CD4-positive, alpha-beta T cell treated with Interleukin-17A for 1 hour (primary cell): Measurements from ENCODE around the gene SUFU.

Source experiments
- DNase-seq: peaks from one replicate; pipeline ENCODE4 v3.0.0-alpha.2; 2020

Gene SUFU

GRCh38 chr10:102598243-102598642 lies 94.5 kb downstream of the SUFU start:
- DNase-seq, result no peak

DNA sequence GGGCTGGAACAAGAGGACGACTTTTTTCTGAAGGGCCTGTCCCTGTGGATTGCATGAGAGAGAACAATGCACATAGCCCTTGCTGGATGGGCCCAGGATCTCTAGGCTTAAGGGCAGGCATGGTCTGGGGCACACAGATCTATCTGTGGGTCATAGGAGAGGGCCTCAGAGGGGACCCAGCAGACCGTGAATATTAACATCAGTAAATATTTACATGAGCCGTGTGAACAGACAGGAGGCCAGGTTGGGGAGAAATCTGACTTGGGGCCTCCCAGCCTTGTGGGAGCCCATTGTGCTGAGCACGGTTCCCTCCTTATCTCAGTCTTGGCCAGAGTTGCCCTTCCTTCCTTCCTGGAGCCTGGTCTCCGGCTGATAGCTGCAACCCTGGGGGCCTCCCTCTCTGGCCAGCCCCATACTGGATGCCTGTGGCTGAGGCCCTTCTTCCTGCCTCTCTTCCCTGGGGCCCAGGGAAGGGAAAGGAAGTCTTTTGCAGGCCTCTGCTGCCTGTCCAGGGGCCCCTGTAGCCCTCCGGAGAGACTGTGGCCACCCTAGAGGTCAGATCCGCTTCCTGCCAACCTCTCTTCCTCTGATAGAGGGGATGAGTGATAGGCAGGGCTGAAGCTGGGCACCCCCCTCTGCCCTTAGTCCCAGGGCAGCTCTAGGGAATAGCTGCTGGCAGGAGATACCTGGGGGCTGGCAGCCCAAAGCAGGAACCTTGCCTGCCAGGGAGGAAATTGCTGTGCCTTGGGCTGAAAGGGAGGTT lies 96.0 kb downstream of the SUFU start:
- no peak for DNase-seq

DNA sequence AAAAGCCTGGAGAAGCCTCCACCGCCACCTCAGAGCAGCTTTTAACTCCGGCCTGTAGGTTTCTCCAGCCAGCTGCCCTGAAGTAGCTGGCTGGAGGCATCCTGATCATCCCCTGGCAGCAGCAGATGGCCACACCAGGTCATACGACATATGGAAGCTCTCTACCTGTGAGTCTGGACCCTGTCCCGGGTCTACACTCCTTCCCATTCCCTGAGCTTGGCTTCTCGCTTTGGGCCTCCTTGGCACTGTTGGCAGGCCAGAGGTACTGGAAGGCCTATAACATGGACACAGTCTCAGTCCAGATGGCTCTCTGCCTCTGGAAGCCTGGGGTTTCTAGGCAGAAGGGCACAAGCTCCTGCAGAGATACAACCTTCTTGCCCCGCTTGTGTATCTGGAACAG lies 97.0 kb downstream of the SUFU start:
- DNase-seq, result no peak

GRCh38 chr10:102601639-102602038 lies 97.9 kb downstream of the SUFU start:
- DNase-seq, result no peak

DNA sequence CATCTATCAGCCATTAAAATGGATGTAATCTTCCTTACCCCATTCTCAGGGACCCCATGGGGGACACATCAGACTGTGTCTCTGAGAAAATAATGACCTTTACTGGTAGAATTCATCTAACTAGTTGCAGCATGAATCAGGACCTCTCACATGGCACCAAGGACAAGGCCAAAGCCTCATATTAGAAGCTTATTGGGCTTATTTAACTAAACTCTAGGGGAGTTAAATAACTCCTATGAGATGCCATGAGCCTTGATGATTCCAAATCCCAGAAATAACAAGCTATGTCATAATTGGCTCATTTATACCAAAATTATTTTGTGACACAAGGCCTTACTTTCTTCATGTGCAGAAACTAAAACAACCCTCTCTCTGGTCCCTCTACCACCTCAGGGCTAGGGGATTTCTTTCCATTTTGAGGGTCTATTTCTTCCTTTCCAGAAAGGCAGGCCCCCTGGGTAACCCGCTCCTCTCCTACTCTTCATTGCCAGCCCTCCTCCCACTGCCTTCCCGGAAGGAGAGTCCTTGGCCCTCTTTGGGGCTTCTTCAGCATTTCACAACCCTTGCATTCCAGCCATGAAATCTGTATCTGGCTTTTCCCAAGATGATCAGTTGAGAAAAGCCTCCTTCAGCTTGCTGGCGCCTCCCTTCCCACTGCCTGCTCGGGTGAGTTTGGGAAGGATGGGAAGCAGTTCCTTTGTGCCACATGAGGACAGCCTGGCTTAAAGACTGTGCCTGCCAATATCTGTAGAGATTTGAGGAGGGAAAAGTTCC lies 98.7 kb downstream of the SUFU start:
- no peak for DNase-seq

- DNase-seq, result no peak
These were observed 100.2 kb downstream of the SUFU start for GRCh38 chr10:102603946-102604345.

GRCh38 chr10:102604439-102604841 lies 100.7 kb downstream of the SUFU start:
- no peak for DNase-seq

GRCh38 chr10:102605712-102606111 lies 101.9 kb downstream of the SUFU start:
- no peak for DNase-seq

- DNase-seq, result no peak
These were observed 104.7 kb downstream of the SUFU start for GRCh38 chr10:102608487-102608886.

DNA sequence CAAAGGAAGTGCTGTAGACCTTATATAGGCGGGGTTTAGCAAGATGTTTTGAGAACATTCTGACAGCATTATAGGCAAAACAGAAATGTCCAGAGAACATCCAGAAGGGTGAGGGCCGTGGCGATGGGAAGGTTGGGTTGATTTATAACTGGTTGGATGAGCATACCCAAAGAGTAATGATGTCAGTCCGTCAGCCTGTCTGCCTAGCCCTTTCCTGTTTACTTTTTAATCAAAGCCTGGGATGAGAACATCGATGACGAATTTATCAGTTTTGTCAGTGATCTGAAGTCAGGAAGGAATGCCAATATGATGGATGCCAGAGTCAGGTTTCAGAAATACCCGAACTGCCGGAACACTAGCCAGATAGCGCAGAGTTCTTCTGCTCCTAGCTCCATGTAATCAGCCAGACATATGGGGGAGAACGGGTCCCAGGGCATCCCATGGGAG lies 106.7 kb downstream of the SUFU start:
- DNase-seq, result peak; percentile 37

GRCh38 chr10:102611514-102612087 lies 107.8 kb downstream of the SUFU start:
- DNase-seq, result no peak

GRCh38 chr10:102612964-102613275 lies 109.1 kb downstream of the SUFU start:
- DNase-seq, result peak; percentile 63

DNA sequence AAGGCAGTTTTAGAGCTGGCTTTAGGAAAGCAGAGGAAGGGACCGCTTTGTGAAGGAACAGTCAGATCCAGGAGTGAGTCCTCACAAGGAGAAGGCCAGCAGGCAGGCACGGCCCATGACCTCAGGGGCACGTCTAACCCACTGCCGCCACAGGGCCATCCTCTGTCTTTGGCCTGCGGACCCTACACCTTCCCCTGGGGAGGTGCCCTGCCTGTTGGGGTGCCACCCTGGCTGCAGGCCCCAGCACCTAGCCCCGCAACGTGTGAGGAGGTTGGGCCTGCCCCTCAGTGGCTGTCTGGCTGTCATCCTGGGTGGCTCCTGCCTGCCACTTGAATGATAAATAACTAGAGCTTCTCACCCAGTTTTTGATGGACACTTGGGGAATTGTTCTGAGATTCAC lies 109.5 kb downstream of the SUFU start:
- DNase-seq, result no peak

DNA sequence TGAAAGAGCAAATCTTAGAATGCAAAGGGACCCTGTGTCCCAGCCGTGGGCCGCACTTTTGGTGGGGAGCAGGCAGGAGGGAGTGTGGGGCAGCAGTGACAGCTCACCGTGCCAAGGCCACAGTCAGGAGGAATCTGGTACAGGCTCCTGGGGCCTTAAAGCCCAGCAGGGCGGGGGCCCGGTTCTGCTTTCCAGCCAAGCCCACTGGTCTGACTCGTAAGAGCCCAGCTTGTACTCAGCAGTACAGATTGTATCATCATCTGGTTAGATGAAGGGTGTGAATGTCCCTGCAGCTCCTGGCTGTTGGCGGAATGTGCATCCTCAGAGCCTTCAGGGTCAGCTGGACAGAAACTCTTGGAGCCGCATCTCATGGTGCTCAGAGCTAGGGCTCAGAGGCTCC lies 110.0 kb downstream of the SUFU start:
- DNase-seq, result no peak

GRCh38 chr10:102614888-102615287 lies 111.1 kb downstream of the SUFU start:
- no peak for DNase-seq

DNA sequence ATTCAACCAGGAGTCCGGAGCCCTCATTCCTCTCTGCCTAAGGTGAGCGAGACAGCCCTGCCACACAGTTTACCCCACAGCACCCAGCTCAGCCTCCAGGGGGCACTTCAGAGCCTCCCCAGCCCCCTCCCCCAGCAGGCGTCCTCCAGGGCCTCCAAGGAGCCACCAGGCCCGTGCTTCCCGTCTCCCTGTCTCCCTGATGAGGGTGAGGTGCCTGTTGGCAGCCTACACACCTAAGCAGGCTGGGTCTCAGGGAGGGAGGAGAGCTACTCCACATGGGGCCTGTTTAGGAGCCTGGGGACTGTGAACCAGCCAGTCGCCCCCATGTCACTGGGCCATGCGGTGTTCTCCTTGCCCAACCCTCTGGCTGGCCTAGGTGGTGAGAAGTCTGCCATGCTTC lies 111.6 kb downstream of the SUFU start:
- DNase-seq, result no peak

- DNase-seq, result no peak
These were observed 112.4 kb downstream of the SUFU start for GRCh38 chr10:102616066-102616770.

DNA sequence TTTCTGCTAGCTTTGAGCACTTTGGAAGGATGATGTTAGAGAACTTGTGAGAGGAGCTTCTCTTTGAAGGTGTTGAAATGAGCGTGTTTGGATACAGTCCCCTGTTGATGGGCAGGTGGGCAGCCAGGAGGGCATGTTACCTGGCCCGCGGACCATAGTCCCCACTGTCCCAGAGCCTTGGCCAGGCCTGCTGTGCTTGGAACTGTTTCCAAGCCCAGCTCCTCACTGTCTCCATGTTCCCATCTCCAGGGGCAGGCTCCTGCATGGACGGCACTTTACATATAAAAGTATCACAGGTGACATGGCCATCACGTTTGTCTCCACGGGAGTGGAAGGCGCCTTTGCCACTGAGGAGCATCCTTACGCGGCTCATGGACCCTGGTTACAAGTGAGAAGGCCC lies 113.3 kb downstream of the SUFU start:
- DNase-seq, result no peak

DNA sequence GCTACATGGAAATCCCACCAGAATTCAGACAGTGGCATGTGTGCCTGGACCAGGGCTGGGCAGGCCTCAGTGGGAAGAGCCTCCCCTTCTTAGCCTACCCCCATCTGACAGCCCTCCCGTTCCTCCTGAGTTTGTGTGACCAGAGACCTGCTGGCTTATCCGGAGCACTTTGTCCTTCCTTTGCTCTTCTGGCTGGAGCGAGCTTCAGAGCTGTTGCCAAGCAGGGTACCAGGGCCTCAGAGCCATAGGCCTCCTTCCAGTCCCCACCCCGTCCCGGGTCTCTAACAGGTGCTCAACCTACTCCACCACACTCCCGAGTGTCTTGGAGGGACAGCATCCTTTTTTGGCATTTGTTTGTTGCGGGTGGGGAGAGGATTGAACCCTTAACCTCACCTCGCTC lies 114.0 kb downstream of the SUFU start:
- DNase-seq, result no peak

DNA sequence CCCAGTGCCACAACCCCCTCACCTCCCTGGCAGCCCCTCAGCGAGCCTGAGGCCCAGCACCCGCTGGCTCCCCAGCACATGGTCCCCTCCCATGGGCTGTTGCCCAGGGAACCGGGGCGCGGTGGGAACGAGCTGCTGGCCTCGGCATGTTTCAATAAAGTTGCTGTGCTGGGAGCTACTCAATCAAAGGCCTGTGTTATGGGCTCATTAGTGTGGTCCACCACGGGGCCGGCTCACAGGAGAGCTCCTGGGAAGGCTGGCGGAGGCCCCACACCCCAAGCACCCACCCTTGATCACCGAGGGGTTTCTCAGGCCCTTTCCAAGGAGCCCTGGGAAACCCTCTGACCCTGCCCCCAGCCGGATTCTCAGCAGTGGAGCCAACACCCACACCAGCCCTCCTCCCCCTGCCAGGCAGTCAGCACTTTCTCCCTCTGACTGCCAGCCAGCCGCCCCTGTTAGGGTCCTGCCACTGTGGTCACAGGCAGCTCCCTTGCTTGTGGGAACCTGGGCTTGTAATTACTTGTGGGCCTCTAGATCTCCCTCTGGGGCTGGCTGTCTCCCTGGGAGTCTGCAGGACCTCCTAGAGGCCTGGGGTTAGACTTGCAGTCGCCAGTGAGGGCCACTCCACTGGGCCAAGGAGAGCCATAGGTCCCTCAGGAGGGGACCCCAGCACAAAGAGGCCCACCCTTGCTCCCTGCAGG lies 115.7 kb downstream of the SUFU start:
- DNase-seq, result no peak

GRCh38 chr10:102620138-102620590 lies 116.4 kb downstream of the SUFU start:
- DNase-seq, result no peak

- no peak for DNase-seq
These were observed 117.0 kb downstream of the SUFU start for GRCh38 chr10:102620591-102621442.
